Panc1 (cell line): Measurements from ENCODE around the gene GABRG3. TPM values are rescaled to one million over a fixed set of nuclear protein-coding genes. Genes with fewer than 3 reads are reported as not detected.

ENCODE experiments used
- ATAC-seq: fragments of 200-7000 bp; cut with Tn5 transposase; 2 replicates; pipeline ENCODE4 v1.9.1; 2020; ENCODE audit warnings: mild to moderate bottlenecking, moderate library complexity
- BruUV-seq: library from RNA; stranded (reverse); fragments of 400-500 nt; replicated peaks from 2 replicates; lab custom pipeline; 2021; lab: Mats Ljungman, UMichigan
- CTCF ChIA-PET: fragments of 300-600 bp; sonication (Branson Sonifier 250); formaldehyde crosslinking; loops from one replicate; lab custom pipeline; 2022; ENCODE audit warnings: antibody characterized with exemption; lab: Charles Lee
- POLR2A ChIA-PET: fragments of 300-600 bp; sonication (Branson Sonifier 250); formaldehyde crosslinking; loops from one replicate; lab custom pipeline; 2022; ENCODE audit warnings: antibody characterized with exemption; lab: Charles Lee
- DNase-seq: peaks from one replicate; pipeline ENCODE4 v3.0.0-alpha.2; 2010; ENCODE audit warnings: low read depth, low spot score
- H3K27ac ChIP-seq: 2 replicates; pipeline ENCODE4 v1.5.1; 2011; ENCODE audit warnings: mild to moderate bottlenecking, low read length, inconsistent platforms
- H3K27me3 ChIP-seq: fragments of 200-500 bp; sonication (Bioruptor generic); 2 replicates; pipeline ENCODE4 v1.6.0; 2014; ENCODE audit warnings: low read length, inconsistent platforms; ENCODE audit not compliant: control insufficient read depth, insufficient read depth
- H3K36me3 ChIP-seq: fragments of 200-500 bp; sonication (Bioruptor generic); 2 replicates; pipeline ENCODE4 v1.5.1; 2014; ENCODE audit warnings: inconsistent platforms, mild to moderate bottlenecking, low read length, moderate library complexity; ENCODE audit not compliant: control insufficient read depth, insufficient read depth
- H3K4me1 ChIP-seq: 2 replicates; pipeline ENCODE4 v1.5.1; 2011; ENCODE audit warnings: inconsistent platforms, mild to moderate bottlenecking, low read length, moderate library complexity; ENCODE audit not compliant: control insufficient read depth, insufficient read depth
- H3K4me3 ChIP-seq, 2 experiments: 2 replicates each; pipeline ENCODE4 v1.5.1; 2011 to 2012; ENCODE audit warnings: low read depth in 2 of 2, low read length in 2 of 2, mild to moderate bottlenecking in 2 of 2, inconsistent platforms in 1 of 2, moderate library complexity in 1 of 2
- H3K9me3 ChIP-seq: fragments of 200-500 bp; sonication (Bioruptor generic); 2 replicates; pipeline ENCODE4 v1.5.1; 2014; ENCODE audit warnings: low read depth, mild to moderate bottlenecking, inconsistent platforms, low read length, moderate library complexity; ENCODE audit not compliant: control insufficient read depth, insufficient read depth
- POLR2AphosphoS5 ChIP-seq: IDR thresholded peaks from 2 replicates; pipeline ENCODE4 v1.6.1; 2012; ENCODE audit warnings: mild to moderate bottlenecking, low read depth, low read length, moderate library complexity
- SIN3A ChIP-seq: IDR thresholded peaks from 2 replicates; pipeline ENCODE4 v1.6.1; 2012; ENCODE audit warnings: low read depth, mild to moderate bottlenecking, low read length, moderate library complexity, borderline replicate concordance; ENCODE audit not compliant: insufficient read depth
- TCF7L2 ChIP-seq: IDR thresholded peaks from 2 replicates; pipeline ENCODE4 v1.6.1; 2011; ENCODE audit warnings: mild to moderate bottlenecking, low read depth, low read length, inconsistent platforms
- in situ Hi-C: cut with HindIII; loops from 2 replicates; pipeline ENCODE4 v1.10.0; 2016; ENCODE audit warnings: low sequenced_read_pairs, low pct_unique_long_range_greater_than_20kb
- intact Hi-C: fragments of 100-400 bp; cut with micrococcal nuclease; formaldehyde crosslinking; loops from one replicate; pipeline ENCODE4 v1.10.0; 2022; ENCODE audit not compliant: unreplicated experiment
- total RNA-seq: library from RNA; stranded (reverse); gene quantifications from one replicate; pipeline ENCODE4 v1.2.1, GENCODE V29; 2021; ENCODE audit not compliant: unreplicated experiment
- TF ChIP-seq, protein P1 (sequence below): fragments of 450-650 bp; IDR thresholded peaks from 2 replicates; pipeline ENCODE4 v1.5.1; 2017; ENCODE audit warnings: mild to moderate bottlenecking
- TF ChIP-seq, protein P2 (sequence below), 2 experiments: IDR thresholded peaks; 2 replicates each; pipeline ENCODE4 v1.6.1; 2011 to 2012; ENCODE audit warnings: low read depth in 2 of 2, control low read depth in 1 of 2, low read length in 1 of 2, mild to moderate bottlenecking in 1 of 2, moderate library complexity in 1 of 2; ENCODE audit not compliant: insufficient read depth in 1 of 2

The GABRG3 gene
- total RNA-seq, 1 experiment from 2014 or later: not detected

DNA sequence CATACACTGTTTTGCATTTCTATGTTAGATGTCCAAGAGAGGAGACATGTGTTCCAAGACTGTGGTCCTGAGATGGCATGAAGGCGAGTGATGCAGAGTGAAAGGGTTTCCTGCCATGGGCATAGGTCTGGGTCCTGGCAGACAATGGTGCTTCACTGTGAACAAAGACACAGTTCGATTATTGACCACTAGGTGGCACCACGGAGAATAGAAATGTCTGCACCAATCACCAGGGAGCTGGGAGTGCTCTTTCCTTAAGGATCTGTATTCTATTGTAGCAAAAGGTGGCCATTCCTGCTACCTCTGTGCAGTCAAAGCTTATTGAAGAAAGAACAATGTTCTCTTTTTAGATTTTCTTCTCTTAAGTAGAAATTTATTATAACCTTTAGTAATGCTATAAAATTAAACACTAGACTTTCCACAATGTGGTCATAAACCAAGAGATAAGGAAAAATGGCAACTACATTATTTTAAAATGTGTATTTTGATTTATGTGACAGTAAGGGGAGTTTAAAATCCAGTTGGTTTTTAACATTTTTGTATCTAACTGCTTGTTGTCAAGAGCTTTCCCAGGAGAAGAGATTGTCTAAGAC is 88.7 kb downstream of the GABRG3 start:
- Histone ChIP-seq H3K9me3 (no peaks in the 10 kb centered on the region), H3K36me3 (no peaks in the 10 kb centered on the region), H3K27ac (no peak overlapping the region), H3K4me3 (no peak overlapping the region), H3K27me3 (no peaks in the 10 kb centered on the region), H3K4me1 (no peaks in the 10 kb centered on the region)
- in situ Hi-C loops: no loop called here
- ChIA-PET CTCF (interaction anchor here (0.6 kb wide), 1 partner anchor 55 kb away, joined by 3 read pairs; no protein-coding TSS in a partner anchor), POLR2A (no interaction called here)
- intact Hi-C loops: no loop called here
- TF ChIP-seq, protein P1, sequence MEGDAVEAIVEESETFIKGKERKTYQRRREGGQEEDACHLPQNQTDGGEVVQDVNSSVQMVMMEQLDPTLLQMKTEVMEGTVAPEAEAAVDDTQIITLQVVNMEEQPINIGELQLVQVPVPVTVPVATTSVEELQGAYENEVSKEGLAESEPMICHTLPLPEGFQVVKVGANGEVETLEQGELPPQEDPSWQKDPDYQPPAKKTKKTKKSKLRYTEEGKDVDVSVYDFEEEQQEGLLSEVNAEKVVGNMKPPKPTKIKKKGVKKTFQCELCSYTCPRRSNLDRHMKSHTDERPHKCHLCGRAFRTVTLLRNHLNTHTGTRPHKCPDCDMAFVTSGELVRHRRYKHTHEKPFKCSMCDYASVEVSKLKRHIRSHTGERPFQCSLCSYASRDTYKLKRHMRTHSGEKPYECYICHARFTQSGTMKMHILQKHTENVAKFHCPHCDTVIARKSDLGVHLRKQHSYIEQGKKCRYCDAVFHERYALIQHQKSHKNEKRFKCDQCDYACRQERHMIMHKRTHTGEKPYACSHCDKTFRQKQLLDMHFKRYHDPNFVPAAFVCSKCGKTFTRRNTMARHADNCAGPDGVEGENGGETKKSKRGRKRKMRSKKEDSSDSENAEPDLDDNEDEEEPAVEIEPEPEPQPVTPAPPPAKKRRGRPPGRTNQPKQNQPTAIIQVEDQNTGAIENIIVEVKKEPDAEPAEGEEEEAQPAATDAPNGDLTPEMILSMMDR: peak; percentile 72
- no peak for TF ChIP-seq TCF7L2
- no peak for TF ChIP-seq SIN3A
- TF ChIP-seq, protein P2, sequence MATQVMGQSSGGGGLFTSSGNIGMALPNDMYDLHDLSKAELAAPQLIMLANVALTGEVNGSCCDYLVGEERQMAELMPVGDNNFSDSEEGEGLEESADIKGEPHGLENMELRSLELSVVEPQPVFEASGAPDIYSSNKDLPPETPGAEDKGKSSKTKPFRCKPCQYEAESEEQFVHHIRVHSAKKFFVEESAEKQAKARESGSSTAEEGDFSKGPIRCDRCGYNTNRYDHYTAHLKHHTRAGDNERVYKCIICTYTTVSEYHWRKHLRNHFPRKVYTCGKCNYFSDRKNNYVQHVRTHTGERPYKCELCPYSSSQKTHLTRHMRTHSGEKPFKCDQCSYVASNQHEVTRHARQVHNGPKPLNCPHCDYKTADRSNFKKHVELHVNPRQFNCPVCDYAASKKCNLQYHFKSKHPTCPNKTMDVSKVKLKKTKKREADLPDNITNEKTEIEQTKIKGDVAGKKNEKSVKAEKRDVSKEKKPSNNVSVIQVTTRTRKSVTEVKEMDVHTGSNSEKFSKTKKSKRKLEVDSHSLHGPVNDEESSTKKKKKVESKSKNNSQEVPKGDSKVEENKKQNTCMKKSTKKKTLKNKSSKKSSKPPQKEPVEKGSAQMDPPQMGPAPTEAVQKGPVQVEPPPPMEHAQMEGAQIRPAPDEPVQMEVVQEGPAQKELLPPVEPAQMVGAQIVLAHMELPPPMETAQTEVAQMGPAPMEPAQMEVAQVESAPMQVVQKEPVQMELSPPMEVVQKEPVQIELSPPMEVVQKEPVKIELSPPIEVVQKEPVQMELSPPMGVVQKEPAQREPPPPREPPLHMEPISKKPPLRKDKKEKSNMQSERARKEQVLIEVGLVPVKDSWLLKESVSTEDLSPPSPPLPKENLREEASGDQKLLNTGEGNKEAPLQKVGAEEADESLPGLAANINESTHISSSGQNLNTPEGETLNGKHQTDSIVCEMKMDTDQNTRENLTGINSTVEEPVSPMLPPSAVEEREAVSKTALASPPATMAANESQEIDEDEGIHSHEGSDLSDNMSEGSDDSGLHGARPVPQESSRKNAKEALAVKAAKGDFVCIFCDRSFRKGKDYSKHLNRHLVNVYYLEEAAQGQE (IDR thresholded peaks at IDR 0.05; ENCODE audit: insufficient read depth in 1 of 2, low read depth in 2 of 2, low read length in 1 of 2): no peak
- ATAC-seq (peak; percentile 48; the same call in 1 of the 2 replicates), DNase-seq (no peak)
- BruUV-seq: no TSS peak

DNA sequence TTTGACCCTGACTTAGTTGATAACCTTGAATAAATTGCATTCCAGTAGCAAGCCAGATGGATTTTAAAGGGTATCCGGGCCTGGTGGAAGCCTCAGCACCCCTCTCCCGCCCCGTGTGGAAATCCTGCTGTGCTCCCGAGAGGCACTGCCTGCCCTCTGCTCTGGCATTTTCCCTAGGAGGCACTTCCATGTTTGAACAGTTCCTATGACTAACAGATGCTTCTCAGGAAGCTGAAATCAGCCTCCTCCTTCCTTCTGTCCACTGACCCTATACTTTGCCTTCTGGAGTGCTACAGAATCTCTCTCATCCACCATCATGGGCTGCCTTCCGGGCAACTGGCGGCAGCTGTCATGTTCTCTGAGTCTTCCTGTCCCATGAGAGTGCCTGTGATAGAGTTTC is 90.8 kb downstream of the GABRG3 start:
- ChIA-PET POLR2A (no interaction called here), CTCF (no interaction called here)
- TF ChIP-seq, protein P2 (IDR thresholded peaks at IDR 0.05; ENCODE audit: insufficient read depth in 1 of 2, low read depth in 2 of 2, low read length in 1 of 2): no peak
- TF ChIP-seq SIN3A: no peak
- TF ChIP-seq, protein P1: no peak
- TF ChIP-seq POLR2AphosphoS5: no peak
- no peak for TF ChIP-seq TCF7L2
- H3K4me1 ChIP-seq: no peaks in the 10 kb centered on the region
- H3K27ac ChIP-seq: no peak overlapping the region
- no peak for DNase-seq
- BruUV-seq: no TSS peak
- in situ Hi-C loops: no loop called here
- intact Hi-C loops: no loop called here
- no peaks in the 10 kb centered on the region for H3K27me3 ChIP-seq
- no peak overlapping the region for H3K4me3 ChIP-seq
- no peak for ATAC-seq
- no peaks in the 10 kb centered on the region for H3K36me3 ChIP-seq
- no peaks in the 10 kb centered on the region for H3K9me3 ChIP-seq
